Uterus (tissue), 2 donors: Measurements from ENCODE around the gene PRRC2A.

ENCODE experiments used
- CTCF ChIP-seq, 4 experiments: fragments of 200-600 bp in 2 of 4; fragments of 450-650 bp in 2 of 4; sonication (generic) in 2 of 4; IDR thresholded peaks; one replicate each; pipeline ENCODE4 v1.5.1; 2016 to 2019; ENCODE audit warnings: antibody characterized with exemption in 4 of 4, mild to moderate bottlenecking in 2 of 4, moderate library complexity in 1 of 4
- POLR2A ChIP-seq, 2 donors: fragments of 450-650 bp; IDR thresholded peaks; one replicate each; pipeline ENCODE4 v1.6.1; 2016; ENCODE audit warnings: antibody characterized with exemption in 2 of 2, mild to moderate bottlenecking in 1 of 2, moderate library complexity in 1 of 2

- TF ChIP-seq CTCF (IDR thresholded peaks at IDR 0.05) (no peak), POLR2A (IDR thresholded peaks at IDR 0.05) (no peak)
Observed at GRCh38 chr6:31586599-31587281, 33.8 kb upstream of the PRRC2A start.
